Measurements from ENCODE around the gene TMEM100.

The TMEM100 gene

DNA sequence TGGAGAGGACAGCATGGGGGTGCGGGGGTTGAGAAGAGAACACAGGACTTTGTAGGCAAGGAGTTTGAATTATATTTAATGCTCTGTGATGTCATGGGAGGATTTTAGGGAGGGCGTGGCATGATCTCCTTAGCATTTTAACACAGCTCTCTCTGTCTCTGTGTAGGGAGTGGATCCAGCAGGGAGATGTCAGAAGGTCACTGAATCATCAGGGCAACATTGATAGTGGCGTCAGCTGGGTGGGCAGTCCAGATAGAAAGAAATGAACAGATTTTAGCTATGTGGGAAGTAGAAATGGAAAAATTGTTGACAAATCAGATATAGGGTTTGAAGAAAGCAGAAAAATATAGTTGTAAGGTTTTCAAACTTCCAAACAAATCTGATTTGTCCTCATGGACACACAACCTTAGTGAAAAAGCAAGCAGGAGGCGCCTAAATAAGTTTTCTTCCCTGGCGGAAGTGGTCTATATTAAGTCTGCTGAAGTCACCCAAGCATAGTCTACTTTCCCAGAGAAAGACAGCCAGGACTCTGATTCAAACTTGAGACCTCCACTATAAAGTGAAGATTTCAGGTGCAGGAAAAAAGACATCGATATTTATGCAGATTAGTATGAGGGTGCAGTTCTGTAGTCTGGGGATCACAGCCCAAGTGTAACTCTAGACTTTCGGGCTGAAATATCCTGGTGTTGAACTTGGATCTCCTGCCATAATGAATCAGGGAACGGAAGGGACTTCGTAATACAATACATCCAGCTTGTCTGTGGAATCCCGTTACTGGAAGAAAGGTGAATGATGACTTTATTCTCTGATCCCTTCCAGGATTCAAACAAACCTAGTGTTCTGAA lies 18.1 kb upstream of the TMEM100 start:
- Histone ChIP-seq H3K36me3 (ENCODE audit: insufficient read depth, low read length) (no peaks in the 10 kb centered on the region), H3K9ac (ENCODE audit: insufficient read length) (no peak overlapping the region), H3K27ac (no peak overlapping the region), H3K9me3 (ENCODE audit: low read depth, low read length) (no peaks in the 10 kb centered on the region), H3K4me3 (no peak overlapping the region)
- DNase-seq (ENCODE audit: low read depth, low spot score) = no peak
- TF ChIP-seq FOXP2 (optimal IDR thresholded peaks at IDR 0.05; ENCODE audit: control extremely low read depth, extremely low read length, insufficient read depth) = no peak
- no peak for TF ChIP-seq POLR2AphosphoS5 (IDR thresholded peaks at IDR 0.05; ENCODE audit: borderline replicate concordance, low read depth, low read length)
- TF ChIP-seq EZH2 (IDR thresholded peaks at IDR 0.05) = no peak

DNA sequence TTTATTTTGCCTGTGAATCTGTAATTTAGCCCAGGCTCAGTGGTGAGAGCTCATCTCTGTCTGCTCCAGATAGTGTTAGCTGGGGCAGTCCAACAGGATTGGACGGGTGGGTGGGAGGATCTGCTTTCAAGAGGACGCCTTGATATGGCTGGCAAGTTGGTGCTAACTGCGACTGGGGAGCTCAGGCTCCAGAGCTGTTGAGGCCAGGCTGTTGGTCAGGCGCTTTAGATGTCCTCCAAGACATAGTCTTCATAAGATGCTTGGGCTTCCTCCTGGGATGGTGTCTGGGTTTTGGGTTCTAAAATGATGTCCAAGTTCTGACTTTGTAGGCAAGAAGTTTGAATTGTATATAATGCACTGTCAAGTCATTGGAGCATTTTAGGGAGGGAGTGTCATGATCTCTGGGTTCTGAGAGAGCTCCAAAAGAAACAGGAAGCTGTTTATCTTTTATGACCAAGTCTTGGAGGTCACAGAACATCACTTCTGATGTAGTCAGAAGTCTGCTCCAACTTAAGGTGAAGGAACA lies 15.4 kb upstream of the TMEM100 start:
- H3K36me3 ChIP-seq (ENCODE audit: insufficient read depth, low read length) = no peaks in the 10 kb centered on the region
- DNase-seq (ENCODE audit: low read depth, low spot score) = no peak
- no peaks in the 10 kb centered on the region for H3K9me3 ChIP-seq (ENCODE audit: low read depth, low read length)
- TF ChIP-seq EZH2 (IDR thresholded peaks at IDR 0.05) = no peak
- TF ChIP-seq POLR2AphosphoS5 (IDR thresholded peaks at IDR 0.05; ENCODE audit: borderline replicate concordance, low read depth, low read length) = no peak
- no peak for TF ChIP-seq FOXP2 (optimal IDR thresholded peaks at IDR 0.05; ENCODE audit: control extremely low read depth, extremely low read length, insufficient read depth)
- no peak overlapping the region for H3K9ac ChIP-seq (ENCODE audit: insufficient read length)
- peak overlapping the region; percentile 74; the same call in 1 of the 2 replicates for H3K27ac ChIP-seq
- no peak overlapping the region for H3K4me3 ChIP-seq

DNA sequence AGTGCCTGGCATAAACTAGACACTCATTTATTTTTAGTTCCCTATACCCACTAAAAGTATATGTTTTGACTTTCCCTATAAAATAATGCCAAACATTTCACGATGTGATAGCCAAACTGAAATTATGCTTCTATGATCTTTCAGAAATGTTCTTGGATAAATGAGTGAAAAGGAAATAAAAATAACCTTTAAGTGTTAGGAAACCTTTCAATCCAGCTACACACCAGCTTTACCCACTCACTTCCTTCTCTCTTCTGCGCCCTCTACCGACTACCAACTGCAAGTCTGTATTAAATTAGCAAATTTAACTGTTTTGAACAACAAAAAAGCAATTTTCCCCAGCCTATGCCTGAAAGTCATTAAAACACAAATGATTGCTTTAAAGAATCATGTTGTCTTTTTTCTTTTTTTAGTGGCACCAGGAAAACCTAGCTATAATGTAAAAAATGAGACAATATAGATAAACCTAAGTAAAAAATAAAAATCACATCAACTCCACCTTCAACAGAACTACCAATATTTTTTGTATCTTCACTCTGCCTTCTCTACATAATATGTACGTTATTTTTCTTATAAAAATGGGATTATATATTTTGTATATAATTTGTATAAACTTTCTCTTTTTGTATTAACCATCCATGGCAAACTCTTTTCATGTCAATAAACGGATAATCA lies 13.2 kb upstream of the TMEM100 start:
- Histone ChIP-seq H3K4me3 (no peak overlapping the region), H3K36me3 (ENCODE audit: insufficient read depth, low read length) (no peaks in the 10 kb centered on the region), H3K9me3 (ENCODE audit: low read depth, low read length) (no peaks in the 10 kb centered on the region), H3K27ac (0 out of 2 replicates have a peak overlapping the region, but pooled peaks have one; percentile 22), H3K9ac (ENCODE audit: insufficient read length) (no peak overlapping the region)
- TF ChIP-seq EZH2 (IDR thresholded peaks at IDR 0.05) = no peak
- no peak for TF ChIP-seq FOXP2 (optimal IDR thresholded peaks at IDR 0.05; ENCODE audit: control extremely low read depth, extremely low read length, insufficient read depth)
- no peak for TF ChIP-seq POLR2AphosphoS5 (IDR thresholded peaks at IDR 0.05; ENCODE audit: borderline replicate concordance, low read depth, low read length)
- no peak for DNase-seq (ENCODE audit: low read depth, low spot score)

DNA sequence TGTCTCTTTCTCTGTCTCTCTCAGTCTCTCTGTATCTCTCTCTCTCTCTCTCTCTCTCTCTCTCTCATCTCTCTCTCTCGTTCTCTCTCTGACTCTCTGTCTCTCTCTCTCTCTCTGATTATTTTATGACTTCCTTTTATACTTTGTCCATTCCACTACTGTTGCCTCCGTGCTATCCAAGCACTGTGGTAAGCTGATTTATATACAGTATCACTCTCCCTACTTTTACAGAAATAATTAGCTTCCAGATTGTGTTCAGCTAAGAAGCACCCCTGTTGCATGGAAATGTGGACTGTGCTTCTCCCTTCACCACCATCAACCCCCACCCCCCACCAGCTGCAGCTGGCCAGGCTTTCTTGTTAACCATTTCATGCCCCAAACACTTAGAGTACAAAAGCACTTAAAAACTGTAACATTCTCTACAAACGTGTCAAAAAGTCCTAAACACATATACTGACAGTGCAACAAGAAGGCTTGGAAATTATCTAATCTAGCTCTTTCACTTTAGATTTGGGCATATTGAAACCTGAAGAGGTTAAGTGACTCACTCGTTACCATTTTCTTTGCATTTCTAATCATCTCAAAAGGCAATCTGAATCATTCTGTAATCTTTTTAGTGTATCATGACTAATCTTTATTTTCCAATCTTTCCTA lies 11.6 kb upstream of the TMEM100 start:
- no peaks in the 10 kb centered on the region for H3K36me3 ChIP-seq (ENCODE audit: insufficient read depth, low read length)
- H3K9me3 ChIP-seq (ENCODE audit: low read depth, low read length) = no peaks in the 10 kb centered on the region
- H3K9ac ChIP-seq (ENCODE audit: insufficient read length) = no peak overlapping the region
- TF ChIP-seq POLR2AphosphoS5 (IDR thresholded peaks at IDR 0.05; ENCODE audit: borderline replicate concordance, low read depth, low read length) (no peak), FOXP2 (optimal IDR thresholded peaks at IDR 0.05; ENCODE audit: control extremely low read depth, extremely low read length, insufficient read depth) (no peak)
- 0 out of 2 replicates have a peak overlapping the region, but pooled peaks have one; percentile 2 for H3K27ac ChIP-seq
- no peak for DNase-seq (ENCODE audit: low read depth, low spot score)
- H3K4me3 ChIP-seq = 0 out of 2 replicates have a peak overlapping the region, but pooled peaks have one; percentile 3

DNA sequence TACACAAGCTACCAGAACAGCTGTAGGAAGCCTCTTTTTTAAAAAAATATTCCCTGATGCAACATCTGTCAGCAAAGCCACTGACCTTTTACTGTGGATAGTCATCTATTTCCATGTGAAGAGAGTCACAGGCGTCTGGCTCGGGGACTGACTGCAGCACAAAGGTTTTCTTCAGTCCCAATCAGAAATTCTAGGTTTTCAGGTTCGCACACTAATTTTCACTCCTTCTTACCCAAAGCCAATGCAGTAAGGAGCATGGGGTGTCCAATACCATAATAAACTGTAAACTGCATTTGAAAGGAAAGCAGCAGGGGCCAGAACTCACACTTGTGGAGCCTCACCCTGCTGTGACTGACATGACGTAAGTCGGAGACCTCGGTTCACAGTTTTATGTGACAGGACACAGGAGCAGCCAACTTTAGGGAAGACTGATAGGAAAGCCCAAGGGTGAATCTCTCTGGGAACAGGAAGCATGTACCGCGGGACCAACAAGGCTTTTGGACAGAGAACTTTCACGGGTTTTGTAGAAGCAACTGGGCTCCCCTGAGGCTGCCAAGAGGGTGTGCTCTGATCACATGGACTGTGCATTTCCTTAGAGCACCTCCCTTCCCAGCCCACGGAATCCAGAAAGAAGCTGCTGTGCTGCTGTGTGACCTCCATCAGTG lies 9.1 kb upstream of the TMEM100 start:
- Histone ChIP-seq H3K9ac (ENCODE audit: insufficient read length) (peak overlapping the region; percentile 0), H3K4me3 (peak overlapping the region; percentile 67), H3K27ac (peak overlapping the region; percentile 87), H3K9me3 (ENCODE audit: low read depth, low read length) (no peaks in the 10 kb centered on the region), H3K36me3 (ENCODE audit: insufficient read depth, low read length) (no peaks in the 10 kb centered on the region)
- no peak for TF ChIP-seq FOXP2 (optimal IDR thresholded peaks at IDR 0.05; ENCODE audit: control extremely low read depth, extremely low read length, insufficient read depth)
- TF ChIP-seq POLR2AphosphoS5 (IDR thresholded peaks at IDR 0.05; ENCODE audit: borderline replicate concordance, low read depth, low read length) = no peak
- no peak for TF ChIP-seq EZH2 (IDR thresholded peaks at IDR 0.05)
- no peak for DNase-seq (ENCODE audit: low read depth, low spot score)

DNA sequence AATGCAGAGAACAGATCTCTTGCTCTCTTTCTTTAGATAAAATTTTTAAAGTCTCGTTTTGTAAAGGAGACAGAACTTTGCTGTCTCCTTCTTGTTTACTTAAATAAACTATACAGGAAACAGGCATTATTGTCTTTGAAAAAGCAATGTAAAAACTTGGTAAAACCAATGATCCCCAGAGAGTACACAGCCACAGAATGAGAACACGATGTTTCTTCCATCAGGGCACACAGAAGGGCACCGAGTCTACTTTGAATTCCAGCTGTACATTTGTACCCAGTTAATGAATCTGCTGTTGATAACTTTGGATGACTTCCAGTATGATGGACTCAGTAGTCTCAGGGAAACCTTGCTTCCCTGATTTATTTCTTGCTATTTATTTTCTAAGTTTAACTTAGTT lies 8.1 kb upstream of the TMEM100 start:
- Histone ChIP-seq H3K27ac (peak overlapping the region; percentile 87), H3K4me3 (peak overlapping the region; percentile 67), H3K36me3 (ENCODE audit: insufficient read depth, low read length) (no peaks in the 10 kb centered on the region), H3K9me3 (ENCODE audit: low read depth, low read length) (no peaks in the 10 kb centered on the region), H3K9ac (ENCODE audit: insufficient read length) (peak overlapping the region; percentile 14)
- no peak for DNase-seq (ENCODE audit: low read depth, low spot score)
- TF ChIP-seq POLR2AphosphoS5 (IDR thresholded peaks at IDR 0.05; ENCODE audit: borderline replicate concordance, low read depth, low read length) = no peak
- TF ChIP-seq EZH2 (IDR thresholded peaks at IDR 0.05) = no peak
- no peak for TF ChIP-seq FOXP2 (optimal IDR thresholded peaks at IDR 0.05; ENCODE audit: control extremely low read depth, extremely low read length, insufficient read depth)

DNA sequence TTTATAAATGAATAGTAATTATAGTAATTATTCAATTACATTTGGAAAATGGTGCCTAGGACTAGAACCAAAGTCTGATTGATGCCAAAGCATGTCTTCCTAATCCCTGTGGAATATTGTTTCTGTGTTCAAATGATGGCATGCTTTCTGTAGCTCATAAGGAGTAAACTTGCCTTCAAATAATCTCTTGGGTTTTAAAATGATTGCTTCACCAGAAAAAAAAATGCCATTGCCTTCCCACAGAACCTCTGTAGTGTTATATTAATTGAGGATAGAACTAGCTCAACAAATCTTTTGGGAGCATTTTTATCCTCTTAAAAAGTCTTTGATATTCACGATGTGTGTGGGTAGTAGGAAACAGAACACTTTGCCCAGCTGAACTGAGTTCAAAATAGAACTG lies 7.7 kb upstream of the TMEM100 start:
- Histone ChIP-seq H3K36me3 (ENCODE audit: insufficient read depth, low read length) (no peaks in the 10 kb centered on the region), H3K9me3 (ENCODE audit: low read depth, low read length) (no peaks in the 10 kb centered on the region), H3K4me3 (peak overlapping the region; percentile 67), H3K27ac (peak overlapping the region; percentile 87), H3K9ac (ENCODE audit: insufficient read length) (peak overlapping the region; percentile 14)
- TF ChIP-seq EZH2 (IDR thresholded peaks at IDR 0.05) (no peak), FOXP2 (optimal IDR thresholded peaks at IDR 0.05; ENCODE audit: control extremely low read depth, extremely low read length, insufficient read depth) (no peak), POLR2AphosphoS5 (IDR thresholded peaks at IDR 0.05; ENCODE audit: borderline replicate concordance, low read depth, low read length) (no peak)
- no peak for DNase-seq (ENCODE audit: low read depth, low spot score)

Data from SK-N-MC (cell line).